Tibial artery (tissue), 4 donors: ENCODE measurements around the gene CROCC2.

Experiments
- DNase-seq, 2 donors: peaks; one replicate each; pipeline ENCODE4 v3.0.0-alpha.2; 2019
- H3K27ac ChIP-seq, 2 donors: fragments of 200-600 bp; sonication (generic) in 1 of 2; 1 replicate in 1 of 2; 2 replicates in 1 of 2; pipeline ENCODE4 v1.5.1; 2018 to 2019; ENCODE audit warnings: mild to moderate bottlenecking in 1 of 2
- H3K27me3 ChIP-seq, 2 donors: fragments of 200-600 bp; sonication (generic) in 1 of 2; one replicate each; pipeline versions ENCODE4 v1.5.1 to v1.6.0; 2016 to 2019
- H3K36me3 ChIP-seq, 3 donors: fragments of 200-600 bp; sonication (generic) in 2 of 3; one replicate each; pipeline ENCODE4 v1.5.1; 2016 to 2019; ENCODE audit warnings: mild to moderate bottlenecking in 2 of 3
- H3K4me1 ChIP-seq, 4 donors: fragments of 200-600 bp; sonication (generic) in 2 of 4; 1 replicate in 3 of 4; 2 replicates in 1 of 4; pipeline ENCODE4 v1.5.1; 2016 to 2019
- H3K4me3 ChIP-seq, 2 donors: fragments of 200-600 bp; sonication (generic) in 1 of 2; 1 replicate in 1 of 2; 2 replicates in 1 of 2; pipeline ENCODE4 v1.5.1; 2018 to 2019; ENCODE audit warnings: mild to moderate bottlenecking in 2 of 2
- H3K9me3 ChIP-seq, 3 donors: fragments of 200-600 bp; sonication (generic) in 1 of 3; one replicate each; pipeline ENCODE4 v1.5.1; 2016 to 2019
- intact Hi-C: fragments of 100-400 bp; cut with DNase I; formaldehyde crosslinking; loops from one replicate; pipeline ENCODE4 v1.15.0; 2023; ENCODE audit warnings: low total_unique reads
- TF ChIP-seq, protein P1 (sequence below), 2 experiments: fragments of 200-600 bp in 1 of 2; fragments of 450-650 bp in 1 of 2; IDR thresholded peaks; one replicate each; pipeline ENCODE4 v1.5.1; 2017 to 2019; ENCODE audit warnings: antibody characterized with exemption in 2 of 2, mild to moderate bottlenecking in 1 of 2, moderate library complexity in 1 of 2

Gene CROCC2

DNA sequence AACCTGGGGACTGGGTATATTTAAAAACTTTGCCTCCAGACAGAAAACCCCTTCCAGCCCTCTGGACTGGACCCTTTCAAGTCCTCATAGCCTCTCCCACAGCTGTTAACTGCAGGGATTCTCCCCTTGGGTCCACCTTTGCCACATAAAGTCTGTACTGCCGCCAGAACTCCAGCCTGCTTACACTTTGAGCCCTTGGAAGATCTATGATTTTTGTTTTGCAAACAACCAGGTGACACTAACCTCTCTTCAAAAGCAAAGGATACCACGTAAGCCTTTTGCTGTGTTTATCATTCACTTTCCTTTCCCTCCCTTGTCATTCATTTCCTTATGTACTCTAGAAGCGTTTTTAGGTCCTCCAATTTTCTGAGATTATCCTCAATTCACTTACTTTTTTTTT, 41.7 kb upstream of the CROCC2 start:
- no peak overlapping the region for H3K27ac ChIP-seq
- TF ChIP-seq, protein P1, sequence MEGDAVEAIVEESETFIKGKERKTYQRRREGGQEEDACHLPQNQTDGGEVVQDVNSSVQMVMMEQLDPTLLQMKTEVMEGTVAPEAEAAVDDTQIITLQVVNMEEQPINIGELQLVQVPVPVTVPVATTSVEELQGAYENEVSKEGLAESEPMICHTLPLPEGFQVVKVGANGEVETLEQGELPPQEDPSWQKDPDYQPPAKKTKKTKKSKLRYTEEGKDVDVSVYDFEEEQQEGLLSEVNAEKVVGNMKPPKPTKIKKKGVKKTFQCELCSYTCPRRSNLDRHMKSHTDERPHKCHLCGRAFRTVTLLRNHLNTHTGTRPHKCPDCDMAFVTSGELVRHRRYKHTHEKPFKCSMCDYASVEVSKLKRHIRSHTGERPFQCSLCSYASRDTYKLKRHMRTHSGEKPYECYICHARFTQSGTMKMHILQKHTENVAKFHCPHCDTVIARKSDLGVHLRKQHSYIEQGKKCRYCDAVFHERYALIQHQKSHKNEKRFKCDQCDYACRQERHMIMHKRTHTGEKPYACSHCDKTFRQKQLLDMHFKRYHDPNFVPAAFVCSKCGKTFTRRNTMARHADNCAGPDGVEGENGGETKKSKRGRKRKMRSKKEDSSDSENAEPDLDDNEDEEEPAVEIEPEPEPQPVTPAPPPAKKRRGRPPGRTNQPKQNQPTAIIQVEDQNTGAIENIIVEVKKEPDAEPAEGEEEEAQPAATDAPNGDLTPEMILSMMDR (IDR thresholded peaks at IDR 0.05) = no peak
- intact Hi-C loops = no loop called here
- no peaks in the 10 kb centered on the region for H3K4me1 ChIP-seq
- H3K27me3 ChIP-seq = peaks cover 0 to 10% of the 10 kb centered on the region in 2 donors
- H3K4me3 ChIP-seq = no peak overlapping the region
- H3K9me3 ChIP-seq = no peaks in the 10 kb centered on the region
- H3K36me3 ChIP-seq = no peaks in the 10 kb centered on the region
- DNase-seq = no peak

DNA sequence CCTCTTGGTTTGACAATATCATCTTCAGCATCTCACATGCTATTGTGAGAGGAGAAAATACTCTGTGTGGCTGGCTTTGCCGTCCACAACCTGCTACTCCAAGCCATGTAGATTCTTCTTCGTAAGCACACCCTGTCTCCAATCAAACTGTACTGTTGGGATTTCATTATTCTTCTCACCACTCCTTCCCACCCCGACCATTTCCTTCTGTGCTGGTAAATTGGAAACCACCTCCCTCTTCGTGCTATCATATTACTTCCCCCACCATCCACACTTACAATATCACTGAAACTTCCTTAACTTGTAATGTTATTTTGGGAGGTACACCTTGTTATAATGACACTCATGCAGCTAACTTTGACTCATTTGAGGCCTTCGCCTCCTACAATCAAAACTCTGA, 40.7 kb upstream of the CROCC2 start:
- H3K36me3 ChIP-seq = no peaks in the 10 kb centered on the region
- no peak for DNase-seq

DNA sequence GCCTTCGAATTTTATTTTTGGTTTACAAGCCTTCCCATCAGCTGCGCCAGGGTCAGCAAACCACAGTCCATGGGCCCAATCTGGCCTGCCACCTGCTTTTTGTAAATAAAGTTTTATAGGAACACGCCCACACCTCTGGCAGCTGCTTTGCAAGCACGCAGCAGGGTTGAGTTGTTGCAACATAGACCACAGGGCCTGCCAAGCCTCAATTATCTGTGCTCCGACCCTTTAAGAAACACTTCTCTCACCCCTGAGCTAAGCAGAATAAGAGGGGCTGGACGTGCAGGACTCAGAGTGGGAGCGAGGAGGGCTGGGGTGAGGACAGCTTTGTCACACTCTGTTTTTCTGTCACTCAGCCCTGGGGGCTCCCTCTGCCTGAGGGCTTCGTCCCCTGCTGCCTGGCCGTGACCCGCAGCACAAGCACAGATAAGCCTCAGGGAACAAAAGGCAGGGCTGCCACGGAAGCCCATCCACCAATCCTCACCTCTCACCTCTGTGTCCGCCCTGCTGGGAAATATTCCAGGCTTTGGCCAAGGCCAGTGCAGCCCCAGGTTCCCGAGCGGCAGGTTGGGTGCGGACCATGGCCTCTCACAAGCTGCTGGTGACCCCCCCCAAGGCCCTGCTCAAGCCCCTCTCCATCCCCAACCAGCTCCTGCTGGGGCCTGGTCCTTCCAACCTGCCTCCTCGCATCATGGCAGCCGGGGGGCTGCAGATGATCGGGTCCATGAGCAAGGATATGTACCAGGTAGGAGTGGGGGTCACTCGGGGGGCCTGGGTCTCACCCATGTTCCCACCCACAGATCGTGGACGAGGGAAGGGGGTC, 37.6 kb upstream of the CROCC2 start, which contains the start of gene AGXT:
Gene AGXT, plus strand, starts transcription at position 539 of the 823 bp plus-strand sequence. Its CDS starts 42 bp downstream, at position 581.
- TF ChIP-seq, protein P1 (IDR thresholded peaks at IDR 0.05) = no peak
- H3K36me3 ChIP-seq = no peaks in the 10 kb centered on the region
- H3K9me3 ChIP-seq = no peaks in the 10 kb centered on the region
- intact Hi-C loops = no loop called here
- peak in 1 of 2 donors; percentile 54 for DNase-seq
- no peak within 1 kb of the TSS for H3K27ac ChIP-seq
- H3K4me3 ChIP-seq = no peak within 1 kb of the TSS
- no peaks in the 10 kb centered on the region for H3K4me1 ChIP-seq
- H3K27me3 ChIP-seq = peaks cover 0 to 43% of the 10 kb centered on the region in 2 donors

More for the DNA sequence above, 40.7 kb upstream of the CROCC2 start:
- Histone ChIP-seq H3K4me3 (no peak overlapping the region), H3K27ac (no peak overlapping the region), H3K27me3 (peaks cover 0 to 20% of the 10 kb centered on the region in 2 donors), H3K4me1 (no peaks in the 10 kb centered on the region), H3K9me3 (no peaks in the 10 kb centered on the region)
- intact Hi-C loops = no loop called here
- TF ChIP-seq, protein P1 (IDR thresholded peaks at IDR 0.05) = no peak

- DNase-seq = no peak
These were observed 36.8 kb upstream of the CROCC2 start for GRCh38 chr2:240869109-240869955.

More at GRCh38 chr2:240869109-240869955, 36.8 kb upstream of the CROCC2 start:
- Histone ChIP-seq H3K4me1 (no peaks in the 10 kb centered on the region), H3K9me3 (no peaks in the 10 kb centered on the region), H3K27ac (no peak overlapping the region), H3K4me3 (no peak overlapping the region), H3K27me3 (peaks cover 0 to 48% of the 10 kb centered on the region in 2 donors), H3K36me3 (no peaks in the 10 kb centered on the region)
- intact Hi-C loops = no loop called here
- TF ChIP-seq, protein P1 (IDR thresholded peaks at IDR 0.05) = no peak
